Measurements from ENCODE around the gene TBC1D22A.

DNA sequence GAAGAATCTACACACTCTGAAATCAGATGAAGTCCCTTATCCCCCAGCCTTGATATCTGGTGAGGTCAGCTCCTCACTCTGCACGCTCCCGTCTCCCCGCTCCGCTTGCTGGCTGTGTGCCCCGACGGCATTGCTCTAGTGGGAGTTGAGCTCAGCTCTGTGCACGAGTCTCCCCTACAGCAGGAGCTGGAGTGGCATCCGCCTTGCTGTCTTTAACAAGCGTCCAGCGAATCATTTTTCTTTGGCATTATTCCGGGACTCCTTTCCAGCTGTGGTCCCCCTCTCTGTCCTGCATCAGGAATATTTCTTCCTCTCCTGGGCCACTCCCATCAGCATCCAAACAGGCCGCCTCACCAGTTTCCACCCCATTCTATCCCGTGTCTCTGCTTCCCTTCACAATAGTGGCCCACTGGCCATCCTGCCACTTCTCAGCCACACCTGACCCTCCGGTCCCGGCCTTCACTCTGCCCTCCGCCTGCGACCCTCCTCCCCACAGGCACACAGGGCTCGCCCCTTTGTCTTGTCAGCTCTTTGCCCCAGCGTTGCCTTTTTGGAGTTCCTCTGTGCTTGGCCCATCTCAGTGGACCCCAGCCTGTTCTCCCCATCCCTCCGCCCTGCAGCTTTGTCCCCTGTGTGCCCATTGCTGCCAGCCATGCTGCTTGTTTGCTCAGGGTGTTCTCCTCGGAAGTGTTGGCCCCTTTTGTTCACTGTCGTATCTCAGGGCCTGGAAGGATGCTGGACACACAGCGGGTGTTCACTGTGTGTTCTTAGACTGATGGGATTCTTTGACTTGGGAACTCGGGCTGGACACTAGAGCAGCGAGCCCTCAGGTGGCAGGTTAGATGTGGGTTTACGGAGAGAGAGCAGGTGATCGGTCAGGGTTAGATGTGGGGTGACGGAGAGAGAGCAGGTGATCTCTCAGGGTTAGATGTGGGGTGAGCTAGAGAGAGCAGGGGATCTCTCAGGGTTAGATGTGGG, 441.8 kb downstream of the TBC1D22A start:
- TF ChIP-seq EZH2phosphoT487 (IDR thresholded peaks at IDR 0.05), result no peak
- TF ChIP-seq EZH2 (IDR thresholded peaks at IDR 0.05), result no peak

All from neural progenitor cell (in vitro differentiated cells).